Measurements from ENCODE around the gene CD180. TPM values are rescaled to one million over a fixed set of nuclear protein-coding genes. Genes with fewer than 3 reads are reported as not detected.

The CD180 gene
- total RNA-seq, 2 donors from 2014 or later: 0.81 to 0.85 TPM

DNA sequence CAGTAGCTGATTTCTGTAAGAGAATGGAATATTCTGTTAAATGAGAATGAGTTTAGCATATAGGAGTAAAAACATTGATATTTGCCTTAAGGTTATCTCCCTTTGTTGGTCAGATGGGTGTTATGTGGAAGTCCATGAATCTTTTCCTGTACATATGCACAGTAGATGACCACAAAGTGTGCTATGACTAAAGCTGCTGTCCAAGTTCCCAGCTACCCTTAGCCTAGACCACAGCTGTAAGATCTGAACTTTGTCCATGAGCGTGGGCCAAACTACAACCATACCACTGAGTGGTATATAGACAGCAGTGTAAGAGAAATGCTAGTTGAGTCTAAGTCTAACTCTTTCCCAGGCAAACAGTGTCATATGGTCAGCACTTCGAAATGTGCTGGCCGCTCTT lies 48.8 kb downstream of the CD180 start:
- H3K36me3 ChIP-seq: peaks cover 31% of the 10 kb centered on the region
- H3K27ac ChIP-seq: no peak overlapping the region
- H3K4me3 ChIP-seq: no peak overlapping the region
- TF ChIP-seq, protein P1, sequence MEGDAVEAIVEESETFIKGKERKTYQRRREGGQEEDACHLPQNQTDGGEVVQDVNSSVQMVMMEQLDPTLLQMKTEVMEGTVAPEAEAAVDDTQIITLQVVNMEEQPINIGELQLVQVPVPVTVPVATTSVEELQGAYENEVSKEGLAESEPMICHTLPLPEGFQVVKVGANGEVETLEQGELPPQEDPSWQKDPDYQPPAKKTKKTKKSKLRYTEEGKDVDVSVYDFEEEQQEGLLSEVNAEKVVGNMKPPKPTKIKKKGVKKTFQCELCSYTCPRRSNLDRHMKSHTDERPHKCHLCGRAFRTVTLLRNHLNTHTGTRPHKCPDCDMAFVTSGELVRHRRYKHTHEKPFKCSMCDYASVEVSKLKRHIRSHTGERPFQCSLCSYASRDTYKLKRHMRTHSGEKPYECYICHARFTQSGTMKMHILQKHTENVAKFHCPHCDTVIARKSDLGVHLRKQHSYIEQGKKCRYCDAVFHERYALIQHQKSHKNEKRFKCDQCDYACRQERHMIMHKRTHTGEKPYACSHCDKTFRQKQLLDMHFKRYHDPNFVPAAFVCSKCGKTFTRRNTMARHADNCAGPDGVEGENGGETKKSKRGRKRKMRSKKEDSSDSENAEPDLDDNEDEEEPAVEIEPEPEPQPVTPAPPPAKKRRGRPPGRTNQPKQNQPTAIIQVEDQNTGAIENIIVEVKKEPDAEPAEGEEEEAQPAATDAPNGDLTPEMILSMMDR (IDR thresholded peaks at IDR 0.05): no peak
- ATAC-seq (ENCODE audit: insufficient number of reproducible peaks, low FRiP score, low read depth): no peak
- no peaks in the 10 kb centered on the region for H3K27me3 ChIP-seq (replicated peaks; ENCODE audit: insufficient read depth)
- DNase-seq (ENCODE audit: low spot score): no peak
- no peaks in the 10 kb centered on the region for H3K9me3 ChIP-seq
- H3K4me1 ChIP-seq (ENCODE audit: control insufficient read depth in 1 of 2, low read depth in 2 of 2): no peaks in the 10 kb centered on the region

DNA sequence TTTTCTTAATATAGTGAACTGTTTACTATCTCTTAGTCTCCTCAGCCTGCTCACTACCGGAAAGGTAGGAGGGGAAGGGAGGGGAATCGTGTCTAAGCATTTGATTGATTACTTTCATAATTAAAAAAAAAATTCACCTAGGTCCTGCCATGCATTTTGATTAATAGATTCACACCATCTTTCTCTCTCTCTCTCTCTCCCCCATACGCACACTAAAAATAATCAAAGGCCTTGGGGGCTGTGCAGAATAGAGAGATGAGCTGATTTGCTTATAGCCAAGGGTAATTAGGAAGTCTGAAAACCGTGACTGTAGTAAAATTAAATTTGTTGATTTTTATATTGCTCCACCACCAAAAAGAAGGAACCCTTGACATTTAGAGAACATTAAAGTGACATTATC lies 49.6 kb downstream of the CD180 start:
- no peak for DNase-seq (ENCODE audit: low spot score)
- Histone ChIP-seq H3K4me1 (ENCODE audit: control insufficient read depth in 1 of 2, low read depth in 2 of 2) (no peaks in the 10 kb centered on the region), H3K27ac (no peak overlapping the region), H3K4me3 (no peak overlapping the region), H3K9me3 (no peaks in the 10 kb centered on the region), H3K27me3 (replicated peaks; ENCODE audit: insufficient read depth) (no peaks in the 10 kb centered on the region), H3K36me3 (peaks cover 36% of the 10 kb centered on the region)
- no peak for ATAC-seq (ENCODE audit: insufficient number of reproducible peaks, low FRiP score, low read depth)
- TF ChIP-seq, protein P1 (IDR thresholded peaks at IDR 0.05): no peak

DNA sequence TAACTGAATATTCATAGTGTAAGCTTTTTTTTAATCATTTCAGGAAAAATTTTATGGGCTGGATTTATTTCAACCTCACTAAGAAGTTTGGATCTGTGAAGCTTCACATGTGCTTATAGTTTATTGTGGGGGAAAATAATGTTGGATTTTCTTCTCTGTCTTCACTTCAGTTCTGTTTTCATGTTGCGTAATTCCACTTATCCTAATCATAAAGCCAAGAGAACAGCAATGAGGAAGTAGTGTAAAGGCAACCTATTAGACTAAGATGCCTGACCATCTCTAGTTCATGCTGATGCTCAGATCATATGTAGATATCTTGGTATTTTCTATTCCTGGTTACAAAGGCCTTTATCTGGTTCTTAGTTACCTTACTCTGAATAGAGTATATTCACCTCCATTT lies 50.0 kb downstream of the CD180 start:
- H3K4me3 ChIP-seq: no peak overlapping the region

DNA sequence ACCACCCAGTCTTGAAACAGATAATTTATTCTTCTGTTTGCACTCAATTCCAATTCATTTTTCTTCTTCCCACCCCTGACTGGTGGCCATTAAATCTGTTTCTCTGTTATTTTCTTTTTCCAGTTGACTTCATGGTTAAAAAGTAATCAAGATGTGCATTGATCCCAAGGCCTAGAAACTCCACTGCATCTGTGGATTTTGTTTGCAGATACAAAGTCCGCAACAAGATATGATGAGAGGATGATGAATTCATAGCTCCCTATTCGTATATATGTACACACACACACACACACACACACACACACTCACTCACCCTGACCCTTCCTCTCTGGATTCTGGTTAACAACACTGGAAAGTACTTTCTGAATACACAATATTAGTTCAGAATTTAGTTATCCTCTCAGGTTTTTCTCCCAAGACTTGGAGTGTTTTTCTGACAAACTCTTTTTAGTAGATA lies 52.4 kb downstream of the CD180 start:
- peaks cover 27% of the 10 kb centered on the region for H3K36me3 ChIP-seq

More for the DNA sequence above, 50.0 kb downstream of the CD180 start:
- ATAC-seq (ENCODE audit: insufficient number of reproducible peaks, low FRiP score, low read depth) (no peak), DNase-seq (ENCODE audit: low spot score) (no peak)
- H3K9me3 ChIP-seq: no peaks in the 10 kb centered on the region
- peaks cover 38% of the 10 kb centered on the region for H3K36me3 ChIP-seq
- TF ChIP-seq, protein P1 (IDR thresholded peaks at IDR 0.05): no peak
- H3K27ac ChIP-seq: no peak overlapping the region
- H3K4me1 ChIP-seq (ENCODE audit: control insufficient read depth in 1 of 2, low read depth in 2 of 2): no peaks in the 10 kb centered on the region
- H3K27me3 ChIP-seq (replicated peaks; ENCODE audit: insufficient read depth): no peaks in the 10 kb centered on the region

GRCh38 chr5:67143549-67143948 lies 53.0 kb downstream of the CD180 start:
- peaks cover 27% of the 10 kb centered on the region for H3K36me3 ChIP-seq
- no peak overlapping the region for H3K27ac ChIP-seq
- ATAC-seq (ENCODE audit: insufficient number of reproducible peaks, low FRiP score, low read depth): no peak
- no peaks in the 10 kb centered on the region for H3K9me3 ChIP-seq
- TF ChIP-seq, protein P1 (IDR thresholded peaks at IDR 0.05): no peak
- no peaks in the 10 kb centered on the region for H3K27me3 ChIP-seq (replicated peaks; ENCODE audit: insufficient read depth)
- no peak for DNase-seq (ENCODE audit: low spot score)
- no peaks in the 10 kb centered on the region for H3K4me1 ChIP-seq (ENCODE audit: control insufficient read depth in 1 of 2, low read depth in 2 of 2)
- H3K4me3 ChIP-seq: no peak overlapping the region

More for the DNA sequence above, 52.4 kb downstream of the CD180 start:
- H3K27ac ChIP-seq: no peak overlapping the region
- ATAC-seq (ENCODE audit: insufficient number of reproducible peaks, low FRiP score, low read depth) (no peak), DNase-seq (ENCODE audit: low spot score) (no peak)
- H3K4me1 ChIP-seq (ENCODE audit: control insufficient read depth in 1 of 2, low read depth in 2 of 2): no peaks in the 10 kb centered on the region
- no peaks in the 10 kb centered on the region for H3K9me3 ChIP-seq
- no peak overlapping the region for H3K4me3 ChIP-seq
- H3K27me3 ChIP-seq (replicated peaks; ENCODE audit: insufficient read depth): no peaks in the 10 kb centered on the region
- TF ChIP-seq, protein P1 (IDR thresholded peaks at IDR 0.05): no peak

Measured in thoracic aorta (tissue), 2 donors.